ENCODE results near the gene TMSB10.
A peak's percentile ranks its signal among the peaks of the same experiment; 100 is the strongest.
"Not testable (repeated sequence)": the region's sequence is repeated elsewhere in the genome, so short reads cannot be mapped to it uniquely, and the experiment has no call there.

TMSB10 gene

DNA sequence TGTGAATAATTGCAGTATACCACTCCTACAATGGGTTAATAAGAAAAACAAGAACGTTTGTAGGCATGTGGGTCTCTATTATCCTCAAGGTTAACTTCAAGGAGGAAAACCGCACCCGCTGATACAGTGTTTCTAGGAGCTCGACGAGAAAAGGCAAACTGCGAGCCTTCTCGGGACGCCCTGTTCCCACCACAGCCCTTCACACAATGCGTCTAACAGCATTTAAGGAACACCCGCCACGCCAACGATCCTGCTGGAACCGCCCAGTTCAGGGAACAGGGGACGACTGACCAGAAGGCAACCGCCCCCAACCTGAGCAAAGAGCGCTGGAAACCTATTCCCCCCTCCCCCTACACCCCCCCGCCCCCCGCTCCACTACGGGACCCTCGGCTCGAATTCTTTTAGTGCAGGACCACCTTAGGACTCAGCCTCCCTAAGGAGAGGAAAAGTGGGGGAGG is 710 bp upstream of the TMSB10 start:
- DNase-seq: peak; percentile 76 to 85 (median 83)

DNA sequence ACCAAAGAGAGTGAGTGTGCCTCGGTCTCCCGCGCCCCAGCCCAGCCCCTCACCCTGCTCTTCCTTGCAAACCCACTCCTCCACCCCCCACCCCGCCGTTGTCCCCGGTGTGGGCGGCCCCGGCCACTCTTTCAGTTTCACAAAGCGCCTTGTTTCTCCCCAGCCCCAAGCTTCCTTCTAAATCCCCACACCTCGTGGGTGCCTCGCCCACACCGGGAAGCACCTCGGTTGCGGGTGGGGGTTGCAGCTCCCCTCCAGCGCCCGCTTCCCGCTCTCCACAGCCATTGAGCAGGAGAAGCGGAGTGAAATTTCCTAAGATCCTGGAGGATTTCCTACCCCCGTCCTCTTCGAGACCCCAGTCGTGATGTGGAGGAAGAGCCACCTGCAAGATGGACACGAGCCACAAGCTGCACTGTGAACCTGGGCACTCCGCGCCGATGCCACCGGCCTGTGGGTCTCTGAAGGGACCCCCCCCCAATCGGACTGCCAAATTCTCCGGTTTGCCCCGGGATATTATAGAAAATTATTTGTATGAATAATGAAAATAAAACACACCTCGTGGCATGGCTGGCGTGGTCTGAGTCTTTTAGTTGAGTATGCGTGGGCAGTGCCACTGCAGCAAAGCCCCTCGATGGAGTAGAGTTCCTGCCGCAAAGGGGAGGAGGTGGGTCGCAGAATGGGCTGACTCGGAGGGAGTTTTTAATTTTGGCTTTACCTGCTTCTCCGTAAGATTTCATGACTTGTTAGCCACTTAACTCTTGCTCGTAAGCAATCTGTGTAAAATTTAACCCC is 848 bp downstream of the TMSB10 start:
- DNase-seq: peak; percentile 86 to 93 (median 89)

DNA sequence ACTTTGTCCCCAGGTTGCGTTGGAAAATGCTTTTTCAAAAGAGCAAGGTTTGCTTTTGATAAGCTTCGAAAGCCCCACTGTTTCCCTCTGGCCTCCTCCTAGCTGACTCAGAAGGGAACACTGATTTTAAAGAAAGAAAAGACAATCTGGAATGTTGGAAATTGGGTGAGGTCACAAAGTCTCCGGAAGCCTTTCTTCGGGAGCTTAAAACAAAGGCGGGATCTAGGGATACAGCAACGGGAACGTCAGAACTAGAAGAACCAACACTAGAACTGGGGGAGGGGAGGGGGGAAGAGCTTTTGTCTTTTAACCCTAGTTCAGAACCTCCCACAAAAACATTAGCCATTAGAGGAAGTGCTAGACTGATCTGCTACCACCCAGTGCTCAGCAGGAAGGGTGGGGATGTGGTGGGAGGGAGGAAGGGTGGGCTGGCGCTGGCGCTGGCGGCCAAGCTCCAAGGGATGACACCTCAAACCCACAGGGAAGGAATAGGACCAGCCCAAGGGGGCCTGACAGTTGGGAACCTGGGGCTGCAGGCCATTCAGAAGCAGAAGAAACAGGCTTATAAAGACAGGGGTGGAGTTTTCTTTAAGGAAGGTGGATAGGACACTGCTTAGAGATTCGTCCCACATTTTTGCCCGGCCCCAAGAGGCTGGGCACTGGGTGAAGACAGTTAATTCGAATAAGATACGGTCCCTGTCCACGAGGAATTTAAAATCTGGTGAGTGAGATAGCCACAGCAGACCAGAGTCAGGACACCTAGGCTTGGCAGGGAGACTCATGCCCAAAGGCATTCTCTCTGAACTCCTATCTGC is 1.7 kb downstream of the TMSB10 start:
- DNase-seq: peak; percentile 85 to 88 (median 87)

DNA sequence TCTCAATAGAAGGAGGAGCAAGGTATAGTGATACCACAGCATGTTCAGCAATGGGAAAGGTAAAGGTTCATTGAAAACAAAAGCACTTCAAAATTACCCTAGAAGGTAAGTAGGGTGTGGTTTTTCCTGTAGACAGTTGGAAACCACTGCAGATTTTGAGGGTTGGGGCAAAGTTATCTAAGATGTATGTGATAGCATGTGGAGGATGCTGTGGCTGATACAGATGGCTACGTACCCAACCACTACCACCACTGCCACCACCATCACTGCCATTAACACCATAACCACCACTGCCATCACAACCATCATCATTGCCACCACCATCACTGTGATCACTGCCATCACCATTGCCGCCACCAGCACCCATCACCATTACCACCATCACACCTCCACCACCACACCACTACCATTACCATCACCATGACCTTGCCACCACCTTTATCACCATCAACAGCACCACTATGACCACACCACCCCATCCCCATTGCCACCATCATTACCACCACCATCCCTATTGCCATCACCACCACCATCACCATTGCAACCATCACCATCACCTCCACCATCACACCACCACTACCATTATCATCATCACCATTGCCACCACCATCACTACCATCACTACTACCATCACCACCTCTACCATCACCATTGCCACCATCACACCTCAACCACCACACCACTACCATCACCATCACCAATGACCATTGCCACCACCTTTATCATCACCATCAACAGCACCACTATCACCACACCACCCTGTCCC is 3.7 kb downstream of the TMSB10 start:
- DNase-seq: no peak

DNA sequence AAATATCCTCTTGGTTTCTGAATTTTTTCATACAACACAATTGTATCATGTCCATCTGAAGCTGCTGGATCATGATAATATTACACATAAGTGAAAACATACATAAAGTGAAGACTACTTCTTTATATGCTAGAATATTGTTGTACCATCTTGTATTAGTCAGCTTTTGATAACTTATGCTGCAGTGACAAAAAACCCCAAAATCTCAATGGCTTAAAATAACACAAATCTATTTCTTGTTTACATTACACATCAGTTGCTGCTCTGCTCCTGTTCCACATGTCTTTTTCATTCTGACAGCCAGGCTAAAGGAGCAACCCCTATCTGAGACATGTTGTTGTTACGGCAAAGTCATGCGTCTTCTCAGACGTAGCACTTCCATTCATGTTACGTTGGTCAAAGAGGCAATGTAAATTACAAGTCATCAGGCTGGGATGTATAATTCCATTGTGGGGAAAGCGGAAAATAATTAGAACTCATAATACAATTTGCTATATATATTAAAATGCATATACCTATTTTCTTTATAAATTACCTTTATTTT is 5.8 kb downstream of the TMSB10 start:
- DNase-seq: no peak

DNA sequence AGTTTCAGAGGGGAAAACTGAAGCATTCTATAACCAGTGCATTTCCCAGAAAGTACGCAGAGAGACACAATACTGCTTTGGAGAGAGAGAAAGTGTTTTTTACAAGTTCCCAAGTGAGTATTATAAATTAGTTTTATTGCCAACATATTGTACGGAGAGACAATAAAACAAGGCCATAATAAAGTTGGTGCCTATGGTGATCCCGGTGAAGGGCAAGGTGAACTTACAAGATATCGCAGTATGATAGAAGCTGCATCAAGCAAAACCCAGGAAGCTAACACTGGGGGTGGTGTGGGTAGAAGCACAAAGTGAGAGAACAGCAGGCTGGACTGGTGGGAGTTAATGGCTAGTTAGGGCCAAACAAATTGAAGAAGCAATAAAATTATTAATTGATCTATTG is 7.5 kb downstream of the TMSB10 start:
- no peak for DNase-seq

DNA sequence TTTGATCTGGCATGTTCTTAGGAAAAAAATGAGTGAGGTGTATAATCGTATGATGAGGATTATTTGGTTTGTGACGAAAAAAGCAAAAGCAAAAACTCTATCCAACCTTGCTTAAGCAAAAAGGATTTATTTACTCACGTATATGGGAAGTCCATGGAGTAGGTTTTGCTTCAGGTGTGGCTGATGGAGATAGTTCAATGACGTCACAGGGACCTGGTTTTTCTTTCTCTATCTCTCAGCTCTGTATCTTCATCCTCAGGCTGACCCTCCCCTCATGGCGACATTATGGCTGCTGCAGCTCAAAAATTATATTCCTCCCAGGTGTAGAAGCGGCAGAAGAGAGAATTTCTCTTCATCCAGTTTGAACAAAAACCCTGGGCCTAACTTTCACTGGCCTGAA is 8.9 kb downstream of the TMSB10 start:
- DNase-seq: no peak

DNA sequence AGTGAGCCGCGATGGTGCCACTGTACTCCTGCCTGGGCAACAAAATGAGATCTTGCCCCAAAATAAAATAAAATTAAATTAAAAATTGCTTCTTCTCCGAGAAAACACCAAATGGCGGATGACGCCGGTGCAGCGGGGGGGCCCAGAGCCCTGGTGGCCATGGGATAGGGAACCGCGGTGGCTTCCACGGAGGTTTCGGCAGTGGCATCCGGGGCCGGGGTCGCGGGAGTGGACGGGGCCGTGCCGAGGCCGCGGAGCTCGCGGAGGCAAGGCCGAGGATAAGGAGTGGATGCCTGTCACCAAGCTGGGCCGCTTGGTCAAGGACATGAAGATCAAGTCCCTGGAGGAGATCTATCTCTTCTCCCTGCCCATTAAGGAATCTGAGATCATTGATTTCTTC is 10.2 kb downstream of the TMSB10 start:
- not testable (repeated sequence) for DNase-seq

DNA sequence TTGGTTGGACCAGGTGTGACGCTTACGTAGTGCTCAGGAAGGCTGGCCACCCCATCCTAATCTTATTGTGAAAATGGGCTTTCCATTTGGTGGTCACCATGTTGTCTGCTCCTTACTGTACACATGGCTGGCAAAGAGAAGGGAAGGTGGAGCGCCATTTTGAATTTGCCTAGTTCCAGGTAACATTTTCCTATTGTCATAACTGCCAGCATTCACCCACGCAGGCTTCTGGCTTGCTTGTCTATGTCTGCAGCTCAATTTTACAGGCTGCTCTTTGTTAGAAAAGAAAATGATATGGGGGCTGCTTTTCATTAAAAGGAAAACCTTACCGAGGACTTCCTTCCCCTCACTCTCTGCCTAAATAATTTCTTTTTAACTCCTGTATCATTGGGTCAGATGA is 12.4 kb downstream of the TMSB10 start:
- not testable (repeated sequence) for DNase-seq

DNA sequence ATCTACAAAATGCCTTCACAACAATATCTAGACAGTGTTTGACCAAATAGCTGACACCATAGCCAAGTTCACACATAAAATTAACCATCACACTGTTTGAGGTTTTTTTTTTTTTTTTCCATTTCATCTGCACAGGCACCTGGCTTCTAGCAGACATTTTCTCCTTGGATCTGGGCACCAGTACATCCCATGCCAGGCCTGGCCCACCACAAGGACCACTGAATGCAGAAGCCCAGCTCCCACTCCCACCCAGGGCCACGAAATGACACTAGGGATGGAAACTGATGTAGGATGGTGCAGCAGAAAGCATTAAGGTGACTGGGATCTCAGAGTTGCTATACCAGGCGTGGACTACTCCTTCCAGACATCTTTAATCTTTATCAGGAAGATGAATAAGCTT is 13.0 kb downstream of the TMSB10 start:
- DNase-seq: no peak

DNA sequence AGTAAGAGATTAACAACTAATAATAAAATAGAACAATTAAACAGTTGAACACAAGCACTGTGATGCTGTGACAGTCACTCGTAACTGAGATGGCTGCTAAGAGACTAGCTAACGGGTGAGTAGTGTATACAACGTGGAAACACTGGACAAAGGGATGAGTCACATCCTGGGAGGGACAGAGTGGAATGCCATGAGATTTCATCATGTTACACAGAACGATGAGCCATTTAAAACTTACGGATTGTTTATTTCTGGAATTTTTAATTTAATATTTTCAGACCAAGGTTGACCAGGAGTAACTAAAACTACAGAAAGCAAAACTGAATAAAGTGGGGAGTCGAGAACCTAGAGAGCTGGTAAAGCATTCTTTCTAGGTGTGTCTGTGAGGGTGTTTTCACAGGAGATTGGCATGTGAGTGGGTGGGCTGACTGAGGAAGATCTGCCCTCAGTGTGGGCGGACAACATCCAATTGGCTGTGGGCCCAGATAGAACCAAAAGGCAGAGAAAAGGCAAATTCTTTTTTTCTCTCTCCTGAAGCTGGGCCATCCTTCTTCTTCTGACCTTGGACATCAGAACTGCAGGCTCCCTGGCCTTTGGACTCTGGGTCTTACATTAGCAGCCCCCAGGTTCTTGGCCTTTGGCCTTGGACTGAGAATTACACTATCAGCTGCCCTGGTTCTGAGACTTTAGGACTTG is 14.6 kb downstream of the TMSB10 start:
- peak; percentile 87 to 97 (median 94) for DNase-seq

DNA sequence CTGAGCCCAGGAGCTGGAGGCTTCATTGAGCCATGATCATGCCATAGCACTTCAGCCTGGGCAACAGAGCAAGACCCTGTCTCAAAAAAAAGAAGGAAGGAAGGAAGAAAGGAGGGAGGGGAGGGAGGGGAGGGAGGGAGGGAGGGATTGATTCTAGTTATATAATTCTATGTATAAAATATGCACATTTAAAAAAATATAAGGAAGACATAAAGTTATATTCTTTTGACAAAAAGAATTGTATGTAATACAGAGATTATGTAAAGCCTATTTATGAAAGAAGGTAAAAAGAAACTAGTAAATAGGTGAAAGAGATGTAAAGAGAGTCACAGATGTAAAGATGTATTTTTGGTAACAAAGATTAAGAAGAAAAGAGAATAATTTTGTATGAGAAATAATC is 17.6 kb downstream of the TMSB10 start:
- DNase-seq: no peak

DNA sequence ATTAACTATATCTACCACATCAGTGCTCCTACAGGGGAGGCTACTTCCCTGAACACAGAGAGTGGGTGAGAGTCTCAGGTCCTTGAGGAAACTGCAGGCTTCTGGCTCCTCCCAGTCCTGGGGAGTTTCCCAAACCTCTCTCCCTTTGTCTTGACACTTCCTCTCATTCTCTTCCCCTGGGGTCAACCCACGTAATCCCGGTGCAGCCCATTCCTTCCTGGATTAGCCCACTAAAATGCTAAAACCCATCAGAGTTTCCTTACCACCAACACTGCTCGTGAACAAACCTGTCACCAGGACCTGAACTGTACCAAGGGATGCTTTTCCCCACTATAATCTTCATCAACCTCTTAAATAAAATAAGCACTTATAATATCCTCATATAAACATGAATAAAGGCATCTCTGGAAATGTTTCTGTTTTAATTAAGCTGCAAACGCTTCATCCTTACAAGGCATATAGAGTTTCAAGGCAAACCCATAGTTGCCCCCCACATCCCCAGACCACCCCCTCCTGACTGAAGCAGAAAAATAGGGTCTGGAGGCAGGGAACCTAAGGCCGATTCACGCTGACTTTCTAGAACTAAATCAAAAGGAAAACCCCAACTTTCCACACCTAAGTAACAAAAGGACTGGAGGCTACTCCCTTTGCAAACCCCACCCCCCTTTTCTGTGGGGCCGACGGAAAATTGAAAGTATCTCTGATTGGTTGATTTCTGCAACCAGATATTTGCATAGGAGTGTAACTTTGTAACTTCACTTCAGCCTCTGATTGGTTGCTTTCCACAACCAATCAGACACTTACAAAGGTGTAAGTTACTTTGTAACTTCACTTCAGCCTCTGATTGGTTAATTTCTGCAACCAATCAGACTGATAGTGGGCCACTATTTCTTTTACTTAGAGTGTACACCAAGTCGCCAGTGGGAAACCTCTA is 19.0 kb downstream of the TMSB10 start:
- DNase-seq: peak; percentile 81 to 89 (median 88)

DNA sequence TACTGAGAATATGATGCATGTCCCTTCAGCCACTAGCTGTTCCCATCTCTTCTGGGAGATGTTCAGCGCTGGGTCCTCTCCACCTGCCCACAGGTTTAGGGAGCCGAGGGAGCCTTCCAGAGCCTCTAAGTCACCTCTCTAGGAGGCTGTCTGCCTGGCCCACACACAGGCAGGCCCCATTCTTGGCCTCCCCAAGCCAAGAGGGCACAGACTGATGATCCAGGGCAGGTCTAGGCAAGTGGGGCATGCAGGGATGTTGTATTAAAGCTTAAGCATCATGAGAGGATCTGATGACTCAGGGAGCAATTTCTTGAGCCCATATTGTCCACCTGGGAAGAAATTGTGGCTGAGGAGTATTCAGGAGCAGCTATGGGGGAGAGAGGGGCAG is 19.9 kb downstream of the TMSB10 start:
- DNase-seq: no peak

DNA sequence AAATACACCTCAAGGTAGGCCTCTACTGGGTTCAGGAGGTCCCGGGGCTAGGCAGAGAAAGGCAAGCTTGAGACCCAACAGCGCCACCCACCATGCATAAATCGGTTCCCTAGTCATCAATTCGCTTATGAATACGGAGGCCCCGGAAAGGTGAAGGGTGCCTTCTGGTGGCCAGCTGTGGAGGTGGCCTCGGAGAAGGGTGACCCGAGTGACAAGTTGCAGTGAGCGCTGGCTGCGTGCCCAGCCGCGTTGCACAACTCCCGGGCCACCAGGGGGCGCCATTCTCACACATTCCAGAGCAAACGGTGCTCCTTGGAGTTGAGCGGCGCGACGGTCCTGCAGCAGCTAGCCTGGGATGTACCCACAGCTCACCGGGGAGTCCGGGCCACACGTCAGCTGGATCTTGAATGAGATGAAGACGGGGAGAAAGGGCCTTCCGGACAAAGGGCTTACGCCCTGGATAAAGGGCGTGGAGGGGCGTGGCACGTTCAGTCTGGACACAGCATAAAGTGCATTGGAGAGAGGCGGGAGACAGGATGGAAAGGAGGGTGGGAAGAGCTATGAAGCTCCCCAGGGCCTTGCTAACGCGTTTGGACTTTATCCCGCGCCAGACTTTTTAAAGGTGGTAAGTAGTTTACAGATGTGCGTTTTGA is 20.4 kb downstream of the TMSB10 start:
- peak; percentile 98 to 99 (median 98) for DNase-seq

DNA sequence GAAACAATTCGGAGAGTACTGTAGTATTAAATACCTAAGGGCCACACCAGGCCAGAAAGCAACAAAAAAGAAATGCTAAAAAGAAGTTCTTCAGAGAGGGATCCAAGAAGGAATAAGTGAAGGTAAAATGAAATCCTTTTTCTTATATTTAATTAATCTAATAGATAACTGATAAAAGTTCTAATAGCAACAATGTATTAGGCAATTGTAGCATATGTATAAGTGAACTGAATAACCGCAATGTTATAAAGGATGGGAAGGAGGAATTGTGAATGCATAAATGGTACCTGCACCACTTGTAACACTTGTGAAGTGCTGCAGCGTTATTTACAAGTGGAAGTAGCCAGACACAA is 21.8 kb downstream of the TMSB10 start:
- DNase-seq: no peak

DNA sequence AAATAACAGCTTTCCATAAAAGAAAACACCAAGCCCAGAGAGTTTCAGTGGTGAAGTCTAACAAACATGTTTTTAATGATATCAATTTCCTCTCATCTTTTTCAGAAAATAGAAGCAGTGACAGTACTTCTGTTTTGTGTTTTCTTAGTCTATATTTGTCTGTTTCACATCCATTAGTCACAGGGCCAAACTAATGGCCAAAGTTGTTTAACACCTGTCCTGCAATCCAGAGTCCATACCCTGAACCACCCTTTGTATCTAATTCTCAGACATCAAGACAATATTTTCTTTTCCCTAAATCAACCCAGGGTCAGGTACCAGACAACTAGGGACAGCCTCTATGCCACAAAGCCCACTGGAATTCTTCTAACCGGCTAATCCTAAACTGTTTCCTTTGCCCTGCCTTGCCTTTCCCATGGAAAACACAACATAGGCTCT is 25.9 kb downstream of the TMSB10 start:
- DNase-seq: no peak

DNA sequence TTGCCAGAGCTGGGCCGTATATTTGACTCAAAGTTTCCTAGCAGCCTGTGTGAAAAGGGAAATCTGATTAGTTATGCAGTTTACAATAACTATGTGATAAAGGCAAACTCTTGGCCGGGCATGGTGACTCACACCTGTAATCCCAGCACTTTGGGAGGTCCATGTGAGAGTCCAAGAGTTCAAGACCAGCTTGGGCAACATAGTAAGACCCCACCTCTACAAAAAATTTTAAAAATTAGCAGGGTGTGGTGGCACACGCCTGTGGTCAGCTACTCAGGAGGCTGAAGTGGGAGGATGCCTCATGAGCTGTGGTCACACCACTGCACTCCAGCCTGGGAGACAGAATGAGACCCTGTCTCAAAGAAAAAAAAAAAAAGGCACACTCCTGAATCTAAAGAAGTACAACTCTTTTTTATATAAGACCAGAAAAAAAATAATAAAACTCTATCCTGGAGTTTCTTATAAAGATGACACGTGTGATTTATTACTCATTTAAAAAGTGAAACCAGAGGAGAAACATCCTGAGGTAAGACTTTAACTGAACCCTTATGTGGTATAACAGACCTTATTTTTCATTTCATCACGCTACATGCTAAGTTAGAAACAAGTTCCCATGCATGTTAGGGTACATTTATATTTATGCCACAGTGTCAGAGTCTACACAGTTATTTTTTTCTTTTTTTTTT is 32.9 kb downstream of the TMSB10 start:
- DNase-seq: peak; percentile 45 to 70 (median 47)

DNA sequence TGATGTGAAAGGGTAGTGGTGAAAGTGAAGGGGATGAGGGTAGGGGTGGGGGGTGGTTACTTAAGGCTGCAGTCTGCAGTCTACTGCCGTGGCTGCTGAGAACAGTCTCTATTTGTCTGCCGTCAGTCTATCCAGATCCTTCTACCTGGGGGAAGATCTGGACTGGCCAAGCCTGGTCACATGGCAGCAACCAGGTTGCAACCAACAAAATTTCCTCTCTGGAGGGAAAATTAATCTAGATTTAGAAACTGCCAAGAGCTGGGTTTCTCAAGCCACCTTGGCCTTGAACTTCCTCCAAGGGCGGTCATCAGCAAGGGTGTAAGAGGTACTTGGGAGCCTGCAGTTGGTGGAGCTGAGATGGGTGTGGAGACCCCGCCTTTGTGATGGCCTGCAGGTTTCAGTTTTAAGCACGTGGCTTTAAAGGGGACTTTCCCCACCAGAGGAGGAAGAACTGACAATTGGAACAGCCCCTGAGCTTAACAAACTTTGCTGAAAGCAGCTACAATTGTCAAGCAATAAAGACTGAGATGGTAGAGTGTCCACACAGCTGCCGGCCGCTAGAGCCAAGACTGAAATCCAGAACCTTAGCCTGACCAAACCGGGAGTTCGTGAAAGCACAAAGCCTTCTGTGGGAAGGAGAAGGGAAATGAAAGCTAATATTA is 34.1 kb downstream of the TMSB10 start:
- DNase-seq: peak; percentile 82 to 90 (median 89)

DNA sequence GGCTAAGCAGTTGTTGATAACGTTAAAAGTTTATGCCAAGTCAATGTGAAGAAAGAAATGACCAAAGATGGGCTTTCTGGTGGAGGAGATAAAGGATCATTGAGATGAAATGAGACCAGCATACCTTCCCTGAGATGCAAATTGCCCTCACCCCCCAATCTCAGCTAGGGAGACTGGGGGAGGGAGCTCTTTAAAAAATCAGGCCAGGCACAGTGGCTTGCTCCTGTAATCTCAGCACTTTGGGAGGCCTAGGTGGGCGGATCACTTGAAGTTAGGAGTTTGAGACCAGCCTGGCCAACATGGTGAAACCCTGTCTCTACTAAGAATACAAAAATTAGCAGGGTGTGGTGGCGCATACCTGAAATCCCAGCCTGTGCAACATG is 34.6 kb downstream of the TMSB10 start:
- DNase-seq: no peak
